OCI-LY7 (cell line): ENCODE data around the gene FREM3.

ENCODE experiments used
- CTCF ChIP-seq: fragments of 200-600 bp; sonication (generic); conservative IDR thresholded peaks from 2 replicates; pipeline ENCODE4 v1.5.1; 2014; ENCODE audit warnings: mild to moderate bottlenecking, antibody characterized with exemption, low read length, moderate library complexity, mixed read lengths
- EZH2phosphoT487 ChIP-seq: fragments of 200-600 bp; sonication (generic); IDR thresholded peaks from 2 replicates; pipeline ENCODE4 v1.6.1; 2018; ENCODE audit warnings: low read depth, borderline replicate concordance, mild to moderate bottlenecking, mixed run types, antibody characterized with exemption, low read length, moderate library complexity, mixed read lengths

- TF ChIP-seq CTCF (no peak), EZH2phosphoT487 (no peak)
Measured at GRCh38 chr4:143700046-143700415, 444 bp downstream of the FREM3 start.
